HG03175 (cell line): ENCODE measurements around the gene ACE2.

ENCODE experiments used
- ATAC-seq: cut with Tn5 transposase; IDR thresholded peaks from one replicate; pipeline ENCODE4 v1.9.1; 2021; ENCODE audit warnings: mild to moderate bottlenecking, moderate library complexity; ENCODE audit not compliant: unreplicated experiment

Gene ACE2

GRCh38 chrX:15579778-15580747, 20.7 kb downstream of the ACE2 start:
- ATAC-seq: no peak

GRCh38 chrX:15576019-15576418, 24.7 kb downstream of the ACE2 start:
- no peak for ATAC-seq

GRCh38 chrX:15574017-15574416, 26.7 kb downstream of the ACE2 start:
- no peak for ATAC-seq

- no peak for ATAC-seq
These were observed 30.6 kb downstream of the ACE2 start for GRCh38 chrX:15570145-15570544.

GRCh38 chrX:15567886-15568616, 32.7 kb downstream of the ACE2 start:
- no peak for ATAC-seq

GRCh38 chrX:15567267-15567666, 33.5 kb downstream of the ACE2 start:
- no peak for ATAC-seq

GRCh38 chrX:15566244-15566643, 34.5 kb downstream of the ACE2 start:
- ATAC-seq: no peak

- ATAC-seq: peak; percentile 72
These were observed 35.7 kb downstream of the ACE2 start for GRCh38 chrX:15564981-15565579.

- ATAC-seq: no peak
These were observed 37.7 kb downstream of the ACE2 start for GRCh38 chrX:15563056-15563455.

GRCh38 chrX:15560924-15561323, 39.8 kb downstream of the ACE2 start:
- ATAC-seq: no peak

GRCh38 chrX:15559227-15559626, 41.5 kb downstream of the ACE2 start:
- ATAC-seq: no peak

GRCh38 chrX:15549189-15550012, 51.4 kb downstream of the ACE2 start:
- no peak for ATAC-seq

- no peak for ATAC-seq
These were observed 53.4 kb downstream of the ACE2 start for GRCh38 chrX:15547356-15547755.

GRCh38 chrX:15546745-15547144, 54.0 kb downstream of the ACE2 start:
- ATAC-seq: no peak

- no peak for ATAC-seq
These were observed 70.4 kb downstream of the ACE2 start for GRCh38 chrX:15530318-15530717.

GRCh38 chrX:15529165-15529564, 71.6 kb downstream of the ACE2 start:
- ATAC-seq: no peak

- ATAC-seq: no peak
These were observed 74.9 kb downstream of the ACE2 start for GRCh38 chrX:15525664-15526416.

- ATAC-seq: no peak
These were observed 76.3 kb downstream of the ACE2 start for GRCh38 chrX:15524417-15524816.

- ATAC-seq: no peak
These were observed 77.7 kb downstream of the ACE2 start for GRCh38 chrX:15523088-15523487.

GRCh38 chrX:15522464-15522863, 78.3 kb downstream of the ACE2 start:
- no peak for ATAC-seq
